DOHH2 (cell line): ENCODE measurements around the gene TBX4.

ENCODE experiments used
- EZH2phosphoT487 ChIP-seq: fragments of 200-600 bp; sonication (generic); IDR thresholded peaks from 2 replicates; pipeline ENCODE4 v1.6.1; 2017; ENCODE audit warnings: borderline replicate concordance, mild to moderate bottlenecking, antibody characterized with exemption, low read length, moderate library complexity, mixed read lengths
- TF ChIP-seq, protein P1 (sequence below): fragments of 200-600 bp; sonication (generic); IDR thresholded peaks from one replicate; pipeline ENCODE4 v1.5.1; 2014; ENCODE audit warnings: antibody characterized with exemption, mild to moderate bottlenecking, low read depth, low read length; ENCODE audit not compliant: poor library complexity, severe bottlenecking

DNA sequence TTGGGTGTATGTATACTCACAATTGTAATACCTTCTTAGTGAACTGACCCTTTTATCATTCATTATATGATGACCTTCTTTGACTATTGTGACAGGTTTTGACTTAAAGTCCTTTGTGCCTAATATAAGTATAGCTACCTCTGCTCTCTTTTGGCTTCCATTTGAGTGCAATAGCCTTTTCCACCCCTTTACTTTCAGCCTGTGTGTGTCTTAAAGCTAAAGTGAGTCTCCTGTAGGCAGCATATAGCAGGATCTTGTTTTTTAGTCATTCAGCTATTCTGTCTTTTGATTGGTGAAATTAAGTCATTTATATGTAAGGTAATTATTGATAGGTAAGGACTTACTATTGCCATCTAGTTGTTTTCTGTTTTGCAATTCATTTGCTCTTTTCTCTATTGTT lies 15.9 kb upstream of the TBX4 start:
- TF ChIP-seq, protein P1, sequence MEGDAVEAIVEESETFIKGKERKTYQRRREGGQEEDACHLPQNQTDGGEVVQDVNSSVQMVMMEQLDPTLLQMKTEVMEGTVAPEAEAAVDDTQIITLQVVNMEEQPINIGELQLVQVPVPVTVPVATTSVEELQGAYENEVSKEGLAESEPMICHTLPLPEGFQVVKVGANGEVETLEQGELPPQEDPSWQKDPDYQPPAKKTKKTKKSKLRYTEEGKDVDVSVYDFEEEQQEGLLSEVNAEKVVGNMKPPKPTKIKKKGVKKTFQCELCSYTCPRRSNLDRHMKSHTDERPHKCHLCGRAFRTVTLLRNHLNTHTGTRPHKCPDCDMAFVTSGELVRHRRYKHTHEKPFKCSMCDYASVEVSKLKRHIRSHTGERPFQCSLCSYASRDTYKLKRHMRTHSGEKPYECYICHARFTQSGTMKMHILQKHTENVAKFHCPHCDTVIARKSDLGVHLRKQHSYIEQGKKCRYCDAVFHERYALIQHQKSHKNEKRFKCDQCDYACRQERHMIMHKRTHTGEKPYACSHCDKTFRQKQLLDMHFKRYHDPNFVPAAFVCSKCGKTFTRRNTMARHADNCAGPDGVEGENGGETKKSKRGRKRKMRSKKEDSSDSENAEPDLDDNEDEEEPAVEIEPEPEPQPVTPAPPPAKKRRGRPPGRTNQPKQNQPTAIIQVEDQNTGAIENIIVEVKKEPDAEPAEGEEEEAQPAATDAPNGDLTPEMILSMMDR, result no peak
- no peak for TF ChIP-seq EZH2phosphoT487
